ENCODE measurements around the gene GPM6B.

- TF ChIP-seq POLR2A (IDR thresholded peaks at IDR 0.05; ENCODE audit: low read depth, low read length) (no peak), TAF1 (IDR thresholded peaks at IDR 0.05; ENCODE audit: borderline replicate concordance, low read depth, low read length) (no peak), POLR2AphosphoS5 (IDR thresholded peaks at IDR 0.05; ENCODE audit: low read depth, low read length) (no peak)
Observed at GRCh38 chrX:13805241-13805640, 11.7 kb downstream of the GPM6B start.
